Hepatocyte (in vitro differentiated cells): ENCODE data around the gene CLDN2. TPM values are rescaled to one million over a fixed set of nuclear protein-coding genes. Genes with fewer than 3 reads are reported as not detected.
"Not testable (repeated sequence)": the region's sequence is repeated elsewhere in the genome, so short reads cannot be mapped to it uniquely, and the experiment has no call there.

Experiments
- DNase-seq: peaks from one replicate; pipeline ENCODE4 v3.0.0-alpha.2; 2016; ENCODE audit warnings: low spot score
- H2AFZ ChIP-seq: fragments of 200-600 bp; sonication (generic); 2 replicates; pipeline ENCODE4 v1.6.0; 2016; ENCODE audit warnings: antibody characterized with exemption, mild to moderate bottlenecking
- H3K27ac ChIP-seq: fragments of 200-600 bp; sonication (generic); 2 replicates; pipeline ENCODE4 v1.5.1; 2016; ENCODE audit warnings: mild to moderate bottlenecking
- H3K27me3 ChIP-seq: fragments of 200-600 bp; sonication (generic); 2 replicates; pipeline ENCODE4 v1.6.1; 2016
- H3K36me3 ChIP-seq: fragments of 200-600 bp; sonication (generic); replicated peaks from 2 replicates; pipeline ENCODE4 v1.5.1; 2016; ENCODE audit warnings: low read depth; ENCODE audit not compliant: insufficient read depth
- H3K4me1 ChIP-seq: fragments of 200-600 bp; sonication (generic); 2 replicates; pipeline ENCODE4 v1.5.1; 2016; ENCODE audit warnings: mild to moderate bottlenecking, moderate library complexity; ENCODE audit not compliant: insufficient read depth
- H3K4me2 ChIP-seq: fragments of 200-600 bp; sonication (generic); 2 replicates; pipeline ENCODE4 v1.6.0; 2016
- H3K4me3 ChIP-seq: fragments of 200-600 bp; sonication (generic); 2 replicates; pipeline ENCODE4 v1.5.1; 2016; ENCODE audit warnings: mild to moderate bottlenecking
- H3K79me2 ChIP-seq: fragments of 200-600 bp; sonication (generic); 2 replicates; pipeline ENCODE4 v1.6.0; 2017; ENCODE audit warnings: mild to moderate bottlenecking
- H3K9me2 ChIP-seq: fragments of 200-600 bp; sonication (generic); replicated peaks from 2 replicates; pipeline ENCODE4 v1.6.0; 2017; ENCODE audit warnings: mild to moderate bottlenecking; ENCODE audit not compliant: insufficient read depth
- H3K9me3 ChIP-seq: fragments of 200-600 bp; sonication (generic); 2 replicates; pipeline ENCODE4 v1.5.1; 2016; ENCODE audit warnings: low read depth, mild to moderate bottlenecking
- H4K20me1 ChIP-seq: fragments of 200-600 bp; sonication (generic); 2 replicates; pipeline ENCODE4 v1.6.0; 2016; ENCODE audit warnings: mild to moderate bottlenecking; ENCODE audit not compliant: insufficient read depth, poor library complexity, severe bottlenecking
- CTCF ChIP-seq: fragments of 200-600 bp; sonication (generic); IDR thresholded peaks from 2 replicates; pipeline ENCODE4 v1.5.1; 2016; ENCODE audit warnings: antibody characterized with exemption, mild to moderate bottlenecking; ENCODE audit not compliant: poor library complexity
- EZH2 ChIP-seq: fragments of 200-600 bp; sonication (generic); IDR thresholded peaks from 2 replicates; pipeline ENCODE4 v1.6.1; 2016; ENCODE audit warnings: antibody characterized with exemption, mild to moderate bottlenecking, borderline replicate concordance
- EZH2phosphoT487 ChIP-seq: fragments of 200-600 bp; sonication (generic); IDR thresholded peaks from one replicate; pipeline ENCODE4 v1.6.1; 2018; ENCODE audit warnings: antibody characterized with exemption, mild to moderate bottlenecking, low read depth, moderate library complexity; ENCODE audit not compliant: unreplicated experiment, severe bottlenecking
- WGBS: methylation state at CpG from one replicate; pipeline ENCODE4 v1.1.6; 2016; ENCODE audit warnings: low lambda C conversion rate; ENCODE audit errors: missing lambda C conversion rate; 5-methylcytosine and 5-hydroxymethylcytosine counted together
- polyA plus RNA-seq: library from polyadenylated mRNA; unstranded; fragments of >200 nt; fragmentation: Nextera tagmentation; extraction: Ambion mirVana; gene quantifications from 2 replicates; pipeline ENCODE4 v1.2.1, GENCODE V29; 2016
- total RNA-seq: library from RNA; depleted of rRNA; stranded (reverse); fragments of >200 nt; gene quantifications from 2 replicates; pipeline ENCODE4 v1.2.3, GENCODE V29; 2014

The CLDN2 gene
- total and polyA plus RNA-seq, 2 experiments from 2014 or later: 4.9 to 5.2 TPM

GRCh38 chrX:106963111-106963510 is 42.9 kb downstream of the CLDN2 start:
- no peak overlapping the region for H3K4me2 ChIP-seq
- no peak overlapping the region for H3K4me3 ChIP-seq
- H3K79me2 ChIP-seq: no peaks in the 10 kb centered on the region
- no peak for DNase-seq
- no peaks in the 10 kb centered on the region for H4K20me1 ChIP-seq
- TF ChIP-seq EZH2 (no peak), CTCF (no peak), EZH2phosphoT487 (no peak)
- H3K9me3 ChIP-seq: peaks cover 10% of the 10 kb centered on the region
- no peaks in the 10 kb centered on the region for H3K9me2 ChIP-seq
- H3K27ac ChIP-seq: no peak overlapping the region
- H2AFZ ChIP-seq: no peak overlapping the region
- H3K36me3 ChIP-seq: no peaks in the 10 kb centered on the region
- H3K4me1 ChIP-seq: no peaks in the 10 kb centered on the region
- H3K27me3 ChIP-seq: no peaks in the 10 kb centered on the region

- 45% methylated on average over 1 of the region's 1 CpG for WGBS
- no peak overlapping the region for H3K4me2 ChIP-seq
- H3K79me2 ChIP-seq: no peaks in the 10 kb centered on the region
- H3K9me2 ChIP-seq: no peaks in the 10 kb centered on the region
- TF ChIP-seq EZH2 (no peak), CTCF (no peak), EZH2phosphoT487 (no peak)
- no peak overlapping the region for H3K27ac ChIP-seq
- no peaks in the 10 kb centered on the region for H4K20me1 ChIP-seq
- peaks cover 10% of the 10 kb centered on the region for H3K9me3 ChIP-seq
- H2AFZ ChIP-seq: no peak overlapping the region
- no peaks in the 10 kb centered on the region for H3K36me3 ChIP-seq
- no peak overlapping the region for H3K4me3 ChIP-seq
- no peaks in the 10 kb centered on the region for H3K27me3 ChIP-seq
- H3K4me1 ChIP-seq: no peaks in the 10 kb centered on the region
- no peak for DNase-seq
These were observed 44.1 kb downstream of the CLDN2 start for GRCh38 chrX:106964290-106964689.

- not testable (repeated sequence) for H3K4me2 ChIP-seq, H3K27me3 ChIP-seq, H2AFZ ChIP-seq, H3K79me2 ChIP-seq, H3K36me3 ChIP-seq, H3K27ac ChIP-seq, H3K4me1 ChIP-seq, H4K20me1 ChIP-seq, H3K9me2 ChIP-seq, H3K4me3 ChIP-seq
- 68% methylated on average over 6 of the region's 6 CpGs for WGBS
- peak; percentile 31 for DNase-seq
- H3K9me3 ChIP-seq: peaks cover 10% of the 10 kb centered on the region
These were observed 46.3 kb downstream of the CLDN2 start for GRCh38 chrX:106966547-106966946.

GRCh38 chrX:106972896-106973295 is 52.7 kb downstream of the CLDN2 start:
- H3K9me2 ChIP-seq: no peaks in the 10 kb centered on the region
- no peaks in the 10 kb centered on the region for H3K36me3 ChIP-seq
- H3K4me1 ChIP-seq: no peaks in the 10 kb centered on the region
- no peak for TF ChIP-seq CTCF
- TF ChIP-seq EZH2phosphoT487: no peak
- no peak for TF ChIP-seq EZH2
- H3K27ac ChIP-seq: no peak overlapping the region
- H3K79me2 ChIP-seq: no peaks in the 10 kb centered on the region
- no peak overlapping the region for H2AFZ ChIP-seq
- H4K20me1 ChIP-seq: no peaks in the 10 kb centered on the region
- H3K9me3 ChIP-seq: no peaks in the 10 kb centered on the region
- H3K27me3 ChIP-seq: no peaks in the 10 kb centered on the region
- DNase-seq: no peak
- H3K4me2 ChIP-seq: no peak overlapping the region
- no peak overlapping the region for H3K4me3 ChIP-seq
